Cortex of kidney (tissue), 1 donor: Measurements from ENCODE around the gene PRIMPOL.
"Not testable (repeated sequence)": the region's sequence is repeated elsewhere in the genome, so short reads cannot be mapped to it uniquely, and the experiment has no call there.

ENCODE experiments used
- DNase-seq: peaks from one replicate; lab custom pipeline; 2025; lab: John Stamatoyannopoulos, UW

Gene PRIMPOL

GRCh38 chr4:184649026-184649970, at the start of gene PRIMPOL, which contains the start of gene CASP3:
Gene PRIMPOL (plus strand): TSS chr4:184649738. CDS start chr4:184657141, 7,403 bp downstream.
Gene CASP3 (minus strand): TSS chr4:184649447. CDS start chr4:184638453, 10,994 bp downstream.
- DNase-seq: peak; percentile 93

GRCh38 chr4:184600982-184601381, 48.6 kb upstream of the PRIMPOL start:
- DNase-seq: not testable (repeated sequence)

- DNase-seq: not testable (repeated sequence)
Observed at GRCh38 chr4:184602857-184603256, 46.7 kb upstream of the PRIMPOL start.

- DNase-seq: not testable (repeated sequence)
Observed at GRCh38 chr4:184607429-184607828, 42.1 kb upstream of the PRIMPOL start.

- no peak for DNase-seq
Observed at GRCh38 chr4:184612074-184612473, 37.5 kb upstream of the PRIMPOL start.

- DNase-seq: no peak
Observed at GRCh38 chr4:184613405-184613804, 36.1 kb upstream of the PRIMPOL start.

GRCh38 chr4:184614509-184614908, 35.0 kb upstream of the PRIMPOL start:
- no peak for DNase-seq

GRCh38 chr4:184616168-184616567, 33.4 kb upstream of the PRIMPOL start:
- DNase-seq: not testable (repeated sequence)

GRCh38 chr4:184616633-184617551, 32.6 kb upstream of the PRIMPOL start:
- no peak for DNase-seq

GRCh38 chr4:184617600-184618196, 31.8 kb upstream of the PRIMPOL start:
- DNase-seq: no peak

GRCh38 chr4:184620212-184620867, 29.2 kb upstream of the PRIMPOL start:
- DNase-seq: no peak

- no peak for DNase-seq
Observed at GRCh38 chr4:184621518-184621917, 28.0 kb upstream of the PRIMPOL start.

GRCh38 chr4:184624504-184624903, 25.0 kb upstream of the PRIMPOL start:
- not testable (repeated sequence) for DNase-seq

- DNase-seq: no peak
Observed at GRCh38 chr4:184624972-184625554, 24.5 kb upstream of the PRIMPOL start.

- not testable (repeated sequence) for DNase-seq
Observed at GRCh38 chr4:184625783-184626596, 23.5 kb upstream of the PRIMPOL start.

- DNase-seq: no peak
Observed at GRCh38 chr4:184628103-184628502, 21.4 kb upstream of the PRIMPOL start.

- no peak for DNase-seq
Observed at GRCh38 chr4:184632842-184633241, 16.7 kb upstream of the PRIMPOL start.

- no peak for DNase-seq
Observed at GRCh38 chr4:184635381-184635780, 14.2 kb upstream of the PRIMPOL start.

- no peak for DNase-seq
Observed at GRCh38 chr4:184636144-184636543, 13.4 kb upstream of the PRIMPOL start.

GRCh38 chr4:184636897-184637296, 12.6 kb upstream of the PRIMPOL start:
- no peak for DNase-seq
